Gastrocnemius medialis (tissue), 4 donors: Measurements from ENCODE around the gene EFEMP2.

Experiments
- POLR2A ChIP-seq, 2 donors: fragments of 450-650 bp; IDR thresholded peaks; one replicate each; pipeline ENCODE4 v1.6.1; 2017; ENCODE audit warnings: antibody characterized with exemption in 2 of 2, mild to moderate bottlenecking in 2 of 2, moderate library complexity in 2 of 2
- TF ChIP-seq, protein P1 (sequence below), 5 experiments: fragments of 450-650 bp in 3 of 5; fragments of 200-600 bp in 2 of 5; sonication (generic) in 2 of 5; IDR thresholded peaks in 4 of 5; conservative IDR thresholded peaks in 1 of 5; 1 replicate in 4 of 5; 2 replicates in 1 of 5; pipeline ENCODE4 v1.5.1; 2016 to 2019; ENCODE audit warnings: antibody characterized with exemption in 5 of 5, mild to moderate bottlenecking in 3 of 5, moderate library complexity in 3 of 5

DNA sequence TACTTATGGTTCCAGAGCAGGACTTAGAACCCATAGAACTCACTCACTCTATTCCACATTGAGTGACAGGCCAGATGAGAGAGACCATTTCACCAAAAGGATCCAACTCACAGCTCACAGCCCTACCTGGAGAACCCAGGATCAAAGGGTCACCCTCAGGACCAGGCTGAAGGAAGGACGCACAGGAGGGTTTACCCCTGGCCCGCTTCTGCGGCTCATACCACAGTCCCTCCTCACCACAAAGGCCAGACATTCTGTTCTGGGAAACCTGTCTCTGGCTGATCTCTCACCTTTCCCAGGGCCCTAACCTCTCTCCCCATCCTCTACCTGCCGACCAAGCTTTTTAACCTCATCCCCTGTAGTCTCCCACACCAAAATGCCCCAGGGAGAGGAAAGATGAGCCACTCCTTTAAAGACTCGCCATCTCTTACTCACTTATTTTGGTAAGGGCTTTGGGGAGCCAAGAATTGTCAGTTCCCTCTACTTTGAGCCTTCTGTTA, 22.9 kb upstream of the EFEMP2 start:
- no peak for TF ChIP-seq POLR2A (IDR thresholded peaks at IDR 0.05)
- TF ChIP-seq, protein P1, sequence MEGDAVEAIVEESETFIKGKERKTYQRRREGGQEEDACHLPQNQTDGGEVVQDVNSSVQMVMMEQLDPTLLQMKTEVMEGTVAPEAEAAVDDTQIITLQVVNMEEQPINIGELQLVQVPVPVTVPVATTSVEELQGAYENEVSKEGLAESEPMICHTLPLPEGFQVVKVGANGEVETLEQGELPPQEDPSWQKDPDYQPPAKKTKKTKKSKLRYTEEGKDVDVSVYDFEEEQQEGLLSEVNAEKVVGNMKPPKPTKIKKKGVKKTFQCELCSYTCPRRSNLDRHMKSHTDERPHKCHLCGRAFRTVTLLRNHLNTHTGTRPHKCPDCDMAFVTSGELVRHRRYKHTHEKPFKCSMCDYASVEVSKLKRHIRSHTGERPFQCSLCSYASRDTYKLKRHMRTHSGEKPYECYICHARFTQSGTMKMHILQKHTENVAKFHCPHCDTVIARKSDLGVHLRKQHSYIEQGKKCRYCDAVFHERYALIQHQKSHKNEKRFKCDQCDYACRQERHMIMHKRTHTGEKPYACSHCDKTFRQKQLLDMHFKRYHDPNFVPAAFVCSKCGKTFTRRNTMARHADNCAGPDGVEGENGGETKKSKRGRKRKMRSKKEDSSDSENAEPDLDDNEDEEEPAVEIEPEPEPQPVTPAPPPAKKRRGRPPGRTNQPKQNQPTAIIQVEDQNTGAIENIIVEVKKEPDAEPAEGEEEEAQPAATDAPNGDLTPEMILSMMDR (IDR thresholded peaks at IDR 0.05 in 4 of 5, conservative IDR thresholded peaks at IDR 0.05 in 1 of 5), result no peak
